Neural cell (in vitro differentiated cells): ENCODE data around the gene ANKS1A. TPM values are rescaled to one million over a fixed set of nuclear protein-coding genes. Genes with fewer than 3 reads are reported as not detected.

Experiments used
- H2AFZ ChIP-seq: fragments of 200-600, 300-800 bp; sonication (generic), shearing (Covaris generic); 2 replicates; pipeline ENCODE4 v1.6.0; 2014; ENCODE audit warnings: low read depth, mild to moderate bottlenecking, antibody characterized with exemption, low read length, moderate library complexity
- H3F3A ChIP-seq: fragments of 200-600 bp; shearing (Covaris generic); 2 replicates; pipeline ENCODE4 v1.6.1; 2016; ENCODE audit warnings: mild to moderate bottlenecking, moderate library complexity, mixed read lengths, antibody characterized with exemption, low read length; ENCODE audit not compliant: insufficient read depth, poor library complexity, severe bottlenecking
- H3K27ac ChIP-seq: fragments of 200-600, 300-800 bp; sonication (generic), shearing (Covaris generic); 2 replicates; pipeline ENCODE4 v1.5.1; 2014; ENCODE audit warnings: mild to moderate bottlenecking, low read length, moderate library complexity
- H3K27me3 ChIP-seq: fragments of 300-800, 200-600 bp; sonication (generic), shearing (Covaris generic); 2 replicates; pipeline ENCODE4 v1.6.0; 2014; ENCODE audit warnings: mild to moderate bottlenecking, low read depth, low read length, moderate library complexity; ENCODE audit not compliant: insufficient read depth
- H3K36me3 ChIP-seq: fragments of 300-800, 200-600 bp; sonication (generic), shearing (Covaris generic); 2 replicates; pipeline ENCODE4 v1.5.1; 2014; ENCODE audit warnings: mild to moderate bottlenecking, antibody characterized with exemption, low read length, moderate library complexity; ENCODE audit not compliant: insufficient read depth
- H3K4me2 ChIP-seq: fragments of 300-800, 200-600 bp; sonication (generic), shearing (Covaris generic); 2 replicates; pipeline ENCODE4 v1.6.0; 2014; ENCODE audit warnings: mild to moderate bottlenecking, low read length
- H3K4me3 ChIP-seq: fragments of 300-800, 200-600 bp; sonication (generic), shearing (Covaris generic); 2 replicates; pipeline ENCODE4 v1.5.1; 2014; ENCODE audit warnings: mild to moderate bottlenecking, low read length, moderate library complexity
- H3K79me2 ChIP-seq: fragments of 200-600 bp; shearing (Covaris generic); replicated peaks from 2 replicates; pipeline ENCODE4 v1.6.0; 2014; ENCODE audit warnings: mild to moderate bottlenecking, low read length, moderate library complexity; ENCODE audit not compliant: insufficient read depth
- H3K9ac ChIP-seq: fragments of 300-800, 200-600 bp; sonication (generic), shearing (Covaris generic); 2 replicates; pipeline ENCODE4 v1.6.1; 2016; ENCODE audit warnings: mild to moderate bottlenecking, low read length, mixed read lengths
- H3K9me2 ChIP-seq: fragments of 200-600 bp; shearing (Covaris generic); 2 replicates; pipeline ENCODE4 v1.6.1; 2016; ENCODE audit warnings: mild to moderate bottlenecking, low read length, mixed read lengths; ENCODE audit not compliant: insufficient read depth
- H3K9me3 ChIP-seq: fragments of 200-600, 300-800 bp; sonication (generic), shearing (Covaris generic); 2 replicates; pipeline ENCODE4 v1.6.1; 2016; ENCODE audit warnings: mild to moderate bottlenecking, mixed run types, low read length, moderate library complexity, mixed read lengths
- H4K20me1 ChIP-seq: fragments of 200-600 bp; shearing (Covaris generic); 2 replicates; pipeline ENCODE4 v1.6.1; 2016; ENCODE audit warnings: mild to moderate bottlenecking, mixed run types; ENCODE audit not compliant: insufficient read depth
- EP300 ChIP-seq: fragments of 450-650 bp; conservative IDR thresholded peaks from 2 replicates; pipeline ENCODE4 v1.6.1; 2014; ENCODE audit warnings: antibody characterized with exemption, mild to moderate bottlenecking, moderate library complexity; ENCODE audit not compliant: poor library complexity, severe bottlenecking
- EZH2 ChIP-seq: fragments of 200-600, 300-800 bp; shearing (Covaris generic), sonication (generic); IDR thresholded peaks from 2 replicates; pipeline ENCODE4 v1.6.1; 2014; ENCODE audit warnings: antibody characterized with exemption, low read length, borderline replicate concordance, mild to moderate bottlenecking; ENCODE audit not compliant: insufficient read depth, poor library complexity, severe bottlenecking
- MXI1 ChIP-seq: fragments of 450-650 bp; conservative IDR thresholded peaks from 2 replicates; pipeline ENCODE4 v1.6.1; 2014; ENCODE audit warnings: antibody characterized with exemption, mild to moderate bottlenecking; ENCODE audit not compliant: poor library complexity, severe bottlenecking
- POLR2AphosphoS5 ChIP-seq: IDR thresholded peaks from 2 replicates; pipeline ENCODE4 v1.6.1; 2012
- RAD21 ChIP-seq: fragments of 450-650 bp; conservative IDR thresholded peaks from 2 replicates; pipeline ENCODE4 v1.6.1; 2014; ENCODE audit warnings: antibody characterized with exemption, mild to moderate bottlenecking, moderate library complexity
- SMC3 ChIP-seq: fragments of 450-650 bp; conservative IDR thresholded peaks from 2 replicates; pipeline ENCODE4 v1.6.1; 2014; ENCODE audit warnings: antibody characterized with exemption, mild to moderate bottlenecking, moderate library complexity; ENCODE audit not compliant: poor library complexity
- TAF1 ChIP-seq: IDR thresholded peaks from 2 replicates; pipeline ENCODE4 v1.6.1; 2012; ENCODE audit warnings: low read depth
- polyA plus RNA-seq: library from polyadenylated mRNA; depleted of rRNA; stranded (reverse); fragments of >200 nt; gene quantifications from 2 replicates; pipeline ENCODE4 v1.2.3, GENCODE V29; 2014
- TF ChIP-seq, protein P1 (sequence below): IDR thresholded peaks from 2 replicates; pipeline ENCODE4 v1.6.1; 2012; ENCODE audit warnings: borderline replicate concordance
- TF ChIP-seq, protein P2 (sequence below): fragments of 450-650 bp; IDR thresholded peaks from 2 replicates; pipeline ENCODE4 v1.5.1; 2014; ENCODE audit warnings: antibody characterized with exemption, mild to moderate bottlenecking, moderate library complexity; ENCODE audit not compliant: poor library complexity, severe bottlenecking

ANKS1A gene
- polyA plus RNA-seq, 1 donor from 2014 or later = 22.6 TPM

- Histone ChIP-seq H3K27me3 (no peaks in the 10 kb centered on the region), H3F3A (no peaks in the 10 kb centered on the region), H4K20me1 (no peaks in the 10 kb centered on the region), H3K9me2 (no peaks in the 10 kb centered on the region), H3K9me3 (no peaks in the 10 kb centered on the region), H3K36me3 (peaks cover 4% of the 10 kb centered on the region), H3K27ac (no peak overlapping the region), H2AFZ (no peak overlapping the region), H3K79me2 (peaks cover 2% of the 10 kb centered on the region), H3K9ac (no peak overlapping the region), H3K4me2 (no peak overlapping the region), H3K4me3 (no peak overlapping the region)
- TF ChIP-seq RAD21 (no peak), EZH2 (no peak), MXI1 (no peak), EP300 (no peak), SMC3 (no peak), POLR2AphosphoS5 (no peak), TAF1 (no peak)
- TF ChIP-seq, protein P1, sequence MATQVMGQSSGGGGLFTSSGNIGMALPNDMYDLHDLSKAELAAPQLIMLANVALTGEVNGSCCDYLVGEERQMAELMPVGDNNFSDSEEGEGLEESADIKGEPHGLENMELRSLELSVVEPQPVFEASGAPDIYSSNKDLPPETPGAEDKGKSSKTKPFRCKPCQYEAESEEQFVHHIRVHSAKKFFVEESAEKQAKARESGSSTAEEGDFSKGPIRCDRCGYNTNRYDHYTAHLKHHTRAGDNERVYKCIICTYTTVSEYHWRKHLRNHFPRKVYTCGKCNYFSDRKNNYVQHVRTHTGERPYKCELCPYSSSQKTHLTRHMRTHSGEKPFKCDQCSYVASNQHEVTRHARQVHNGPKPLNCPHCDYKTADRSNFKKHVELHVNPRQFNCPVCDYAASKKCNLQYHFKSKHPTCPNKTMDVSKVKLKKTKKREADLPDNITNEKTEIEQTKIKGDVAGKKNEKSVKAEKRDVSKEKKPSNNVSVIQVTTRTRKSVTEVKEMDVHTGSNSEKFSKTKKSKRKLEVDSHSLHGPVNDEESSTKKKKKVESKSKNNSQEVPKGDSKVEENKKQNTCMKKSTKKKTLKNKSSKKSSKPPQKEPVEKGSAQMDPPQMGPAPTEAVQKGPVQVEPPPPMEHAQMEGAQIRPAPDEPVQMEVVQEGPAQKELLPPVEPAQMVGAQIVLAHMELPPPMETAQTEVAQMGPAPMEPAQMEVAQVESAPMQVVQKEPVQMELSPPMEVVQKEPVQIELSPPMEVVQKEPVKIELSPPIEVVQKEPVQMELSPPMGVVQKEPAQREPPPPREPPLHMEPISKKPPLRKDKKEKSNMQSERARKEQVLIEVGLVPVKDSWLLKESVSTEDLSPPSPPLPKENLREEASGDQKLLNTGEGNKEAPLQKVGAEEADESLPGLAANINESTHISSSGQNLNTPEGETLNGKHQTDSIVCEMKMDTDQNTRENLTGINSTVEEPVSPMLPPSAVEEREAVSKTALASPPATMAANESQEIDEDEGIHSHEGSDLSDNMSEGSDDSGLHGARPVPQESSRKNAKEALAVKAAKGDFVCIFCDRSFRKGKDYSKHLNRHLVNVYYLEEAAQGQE = no peak
- TF ChIP-seq, protein P2, sequence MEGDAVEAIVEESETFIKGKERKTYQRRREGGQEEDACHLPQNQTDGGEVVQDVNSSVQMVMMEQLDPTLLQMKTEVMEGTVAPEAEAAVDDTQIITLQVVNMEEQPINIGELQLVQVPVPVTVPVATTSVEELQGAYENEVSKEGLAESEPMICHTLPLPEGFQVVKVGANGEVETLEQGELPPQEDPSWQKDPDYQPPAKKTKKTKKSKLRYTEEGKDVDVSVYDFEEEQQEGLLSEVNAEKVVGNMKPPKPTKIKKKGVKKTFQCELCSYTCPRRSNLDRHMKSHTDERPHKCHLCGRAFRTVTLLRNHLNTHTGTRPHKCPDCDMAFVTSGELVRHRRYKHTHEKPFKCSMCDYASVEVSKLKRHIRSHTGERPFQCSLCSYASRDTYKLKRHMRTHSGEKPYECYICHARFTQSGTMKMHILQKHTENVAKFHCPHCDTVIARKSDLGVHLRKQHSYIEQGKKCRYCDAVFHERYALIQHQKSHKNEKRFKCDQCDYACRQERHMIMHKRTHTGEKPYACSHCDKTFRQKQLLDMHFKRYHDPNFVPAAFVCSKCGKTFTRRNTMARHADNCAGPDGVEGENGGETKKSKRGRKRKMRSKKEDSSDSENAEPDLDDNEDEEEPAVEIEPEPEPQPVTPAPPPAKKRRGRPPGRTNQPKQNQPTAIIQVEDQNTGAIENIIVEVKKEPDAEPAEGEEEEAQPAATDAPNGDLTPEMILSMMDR = no peak
Observed at GRCh38 chr6:34912715-34913464, 23.8 kb downstream of the ANKS1A start.

- H3K9me3 ChIP-seq = no peaks in the 10 kb centered on the region
- H3K9ac ChIP-seq = no peak overlapping the region
- H4K20me1 ChIP-seq = no peaks in the 10 kb centered on the region
- H3K27ac ChIP-seq = no peak overlapping the region
- no peak overlapping the region for H3K4me2 ChIP-seq
- no peak overlapping the region for H3K4me3 ChIP-seq
- TF ChIP-seq EP300 (no peak), SMC3 (no peak), TAF1 (no peak), EZH2 (no peak), POLR2AphosphoS5 (no peak), MXI1 (no peak), RAD21 (no peak)
- TF ChIP-seq, protein P2 = no peak
- TF ChIP-seq, protein P1 = no peak
- no peaks in the 10 kb centered on the region for H3K27me3 ChIP-seq
- H3K79me2 ChIP-seq = no peaks in the 10 kb centered on the region
- no peaks in the 10 kb centered on the region for H3K9me2 ChIP-seq
- peaks cover 4% of the 10 kb centered on the region for H3K36me3 ChIP-seq
- H2AFZ ChIP-seq = no peak overlapping the region
- H3F3A ChIP-seq = no peaks in the 10 kb centered on the region
Observed at GRCh38 chr6:34914358-34914757, 25.3 kb downstream of the ANKS1A start.
